GM19455 (cell line): ENCODE measurements around the gene KCTD5.
A peak's percentile ranks its signal among the peaks of the same experiment; 100 is the strongest.

Source experiments
- ATAC-seq: cut with Tn5 transposase; IDR thresholded peaks from one replicate; pipeline ENCODE4 v1.9.1; 2021; ENCODE audit not compliant: unreplicated experiment

KCTD5 gene

GRCh38 chr16:2708955-2709587 lies 26.7 kb downstream of the KCTD5 start:
- no peak for ATAC-seq

- no peak for ATAC-seq
These were observed 27.3 kb downstream of the KCTD5 start for GRCh38 chr16:2709588-2709984.

- ATAC-seq = no peak
These were observed 27.8 kb downstream of the KCTD5 start for GRCh38 chr16:2710021-2710710.

GRCh38 chr16:2710711-2711231 lies 28.4 kb downstream of the KCTD5 start:
- ATAC-seq = no peak

GRCh38 chr16:2711370-2712062 lies 29.2 kb downstream of the KCTD5 start:
- ATAC-seq = no peak

GRCh38 chr16:2712063-2712441 lies 29.7 kb downstream of the KCTD5 start:
- ATAC-seq = no peak

GRCh38 chr16:2712546-2712945 lies 30.2 kb downstream of the KCTD5 start:
- no peak for ATAC-seq

GRCh38 chr16:2713523-2713922 lies 31.2 kb downstream of the KCTD5 start:
- ATAC-seq = no peak

GRCh38 chr16:2713985-2714774 lies 31.9 kb downstream of the KCTD5 start:
- ATAC-seq = no peak

GRCh38 chr16:2715064-2715463 lies 32.7 kb downstream of the KCTD5 start:
- ATAC-seq = no peak

- ATAC-seq = no peak
These were observed 33.2 kb downstream of the KCTD5 start for GRCh38 chr16:2715519-2715918.

- ATAC-seq = no peak
These were observed 33.9 kb downstream of the KCTD5 start for GRCh38 chr16:2715966-2716885.

- no peak for ATAC-seq
These were observed 34.6 kb downstream of the KCTD5 start for GRCh38 chr16:2716948-2717347.

GRCh38 chr16:2717383-2718263 lies 35.3 kb downstream of the KCTD5 start:
- no peak for ATAC-seq

GRCh38 chr16:2719328-2720063 lies 37.2 kb downstream of the KCTD5 start:
- ATAC-seq = no peak

GRCh38 chr16:2720064-2720457 lies 37.7 kb downstream of the KCTD5 start, which contains the start of gene PRSS27:
PRSS27 (minus strand) TSS chr16:2720224; CDS start chr16:2720160, 64 bp downstream.
- ATAC-seq = no peak

- ATAC-seq = peak; percentile 76
These were observed 38.7 kb downstream of the KCTD5 start for GRCh38 chr16:2720719-2721633.
